ENCODE data around the gene LETMD1. TPM values are rescaled to one million over a fixed set of nuclear protein-coding genes. Genes with fewer than 3 reads are reported as not detected.

The LETMD1 gene
- total and polyA plus RNA-seq, 8 donors: 33.6 to 527 (median 79.7) TPM

DNA sequence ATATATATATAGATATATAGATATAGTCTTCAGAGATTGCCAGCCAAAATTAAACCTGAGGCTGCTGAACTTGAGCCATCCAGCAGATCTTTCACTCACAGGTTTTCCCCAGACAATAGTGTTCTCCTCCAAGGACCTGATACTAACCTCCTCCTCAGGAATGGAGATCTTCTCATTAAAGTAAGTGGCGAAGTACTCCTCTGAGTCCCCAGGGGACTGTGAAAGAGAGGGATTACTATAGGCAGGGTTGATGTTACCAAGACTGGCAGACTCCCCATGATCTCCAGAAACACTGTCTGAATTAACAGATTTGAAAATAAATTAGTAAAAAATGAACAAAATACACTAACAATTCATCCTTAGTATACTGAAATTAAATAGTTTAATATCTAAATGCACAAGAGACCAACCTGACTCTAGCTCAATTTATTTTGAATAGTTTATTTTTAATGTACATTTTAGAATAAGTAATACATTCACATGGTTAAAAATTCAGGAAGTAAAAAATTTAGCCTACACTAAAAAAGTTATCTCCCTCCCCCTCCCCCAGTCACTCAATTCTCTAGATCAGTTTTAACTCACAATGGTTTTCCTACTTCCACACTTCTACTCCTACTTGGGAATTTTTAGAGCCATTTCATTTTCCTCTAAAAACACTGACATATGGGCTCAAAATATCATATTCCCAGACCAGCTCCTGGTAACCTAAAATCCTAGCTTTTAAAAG, 39.6 kb upstream of the LETMD1 start:
- Histone ChIP-seq H3K4me1 (peaks cover 14 to 44% (median 25%) of the 10 kb centered on the region in 4 donors), H3K27me3 (no peaks in the 10 kb centered on the region), H3K9me3 (no peaks in the 10 kb centered on the region), H3K27ac (peak overlapping the region in 3 of 5 donors; percentile 7 to 67 (median 55)), H3K4me3 (no peak overlapping the region), H3K36me3 (peaks cover 13 to 49% (median 46%) of the 10 kb centered on the region in 4 donors)
- intact Hi-C loops (cut with DNase I; ENCODE audit: low total_unique reads): no loop called here
- DNase-seq: no peak
- 90 to 100% (median 94%) methylated on average over 1 of the region's 1 CpG for WGBS, 5 donors
- TF ChIP-seq EP300 (IDR thresholded peaks at IDR 0.05) (no peak), POLR2A (IDR thresholded peaks at IDR 0.05) (no peak), POLR2AphosphoS5 (IDR thresholded peaks at IDR 0.05) (no peak)
- TF ChIP-seq, protein P1, sequence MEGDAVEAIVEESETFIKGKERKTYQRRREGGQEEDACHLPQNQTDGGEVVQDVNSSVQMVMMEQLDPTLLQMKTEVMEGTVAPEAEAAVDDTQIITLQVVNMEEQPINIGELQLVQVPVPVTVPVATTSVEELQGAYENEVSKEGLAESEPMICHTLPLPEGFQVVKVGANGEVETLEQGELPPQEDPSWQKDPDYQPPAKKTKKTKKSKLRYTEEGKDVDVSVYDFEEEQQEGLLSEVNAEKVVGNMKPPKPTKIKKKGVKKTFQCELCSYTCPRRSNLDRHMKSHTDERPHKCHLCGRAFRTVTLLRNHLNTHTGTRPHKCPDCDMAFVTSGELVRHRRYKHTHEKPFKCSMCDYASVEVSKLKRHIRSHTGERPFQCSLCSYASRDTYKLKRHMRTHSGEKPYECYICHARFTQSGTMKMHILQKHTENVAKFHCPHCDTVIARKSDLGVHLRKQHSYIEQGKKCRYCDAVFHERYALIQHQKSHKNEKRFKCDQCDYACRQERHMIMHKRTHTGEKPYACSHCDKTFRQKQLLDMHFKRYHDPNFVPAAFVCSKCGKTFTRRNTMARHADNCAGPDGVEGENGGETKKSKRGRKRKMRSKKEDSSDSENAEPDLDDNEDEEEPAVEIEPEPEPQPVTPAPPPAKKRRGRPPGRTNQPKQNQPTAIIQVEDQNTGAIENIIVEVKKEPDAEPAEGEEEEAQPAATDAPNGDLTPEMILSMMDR (IDR thresholded peaks at IDR 0.05): no peak

DNA sequence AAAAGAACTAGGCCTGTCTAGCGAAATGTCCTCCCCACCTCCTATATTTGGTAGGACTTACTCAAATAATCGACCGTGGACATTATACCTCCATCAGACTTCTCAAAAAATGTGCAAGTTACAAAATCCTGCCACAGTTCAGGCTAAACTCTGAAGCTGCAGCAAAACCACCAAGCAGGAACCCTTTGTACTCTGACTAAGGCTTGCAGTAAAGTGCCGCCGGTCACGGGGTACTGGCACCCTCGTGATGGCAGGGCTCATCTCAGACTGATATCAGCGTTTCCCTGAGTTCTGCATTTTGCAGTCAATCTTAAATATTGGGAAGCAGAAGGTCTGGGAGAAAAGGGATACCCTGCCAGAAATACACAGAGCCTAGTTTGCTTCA, 39.1 kb upstream of the LETMD1 start:
- Histone ChIP-seq H3K27me3 (no peaks in the 10 kb centered on the region), H3K27ac (peak overlapping the region in 3 of 5 donors; percentile 7 to 67 (median 55)), H3K4me1 (peaks cover 14 to 50% (median 28%) of the 10 kb centered on the region in 4 donors), H3K4me3 (no peak overlapping the region), H3K9me3 (no peaks in the 10 kb centered on the region), H3K36me3 (peaks cover 13 to 44% (median 41%) of the 10 kb centered on the region in 4 donors)
- TF ChIP-seq POLR2AphosphoS5 (IDR thresholded peaks at IDR 0.05): peak in 1 of 3 donors; percentile 24
- no peak for TF ChIP-seq POLR2A (IDR thresholded peaks at IDR 0.05)
- peak; percentile 42 to 57 for DNase-seq
- intact Hi-C loops (cut with DNase I; ENCODE audit: low total_unique reads): no loop called here
- WGBS, 5 donors: 52 to 60% (median 57%) methylated on average over 8 of the region's 8 CpGs

DNA sequence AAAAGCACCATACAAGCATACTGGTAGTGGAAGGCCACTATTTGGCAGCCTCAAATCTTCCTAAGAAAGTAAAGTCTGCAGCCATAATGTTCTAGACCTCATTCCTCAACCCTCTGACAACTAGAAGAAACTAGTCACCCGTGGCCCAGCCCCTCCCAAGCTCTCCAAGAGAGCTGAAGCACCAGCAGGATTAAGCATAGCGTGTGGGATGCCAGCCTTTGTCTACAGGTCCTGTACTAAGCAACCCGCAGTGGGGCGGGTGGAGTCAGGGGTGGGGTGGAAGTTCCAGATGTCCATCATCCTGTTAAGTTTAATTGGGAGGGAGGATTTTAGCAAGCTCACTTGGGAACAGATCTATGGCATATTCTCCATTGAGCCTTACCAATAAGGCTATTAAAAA, 36.2 kb upstream of the LETMD1 start:
- WGBS, 5 donors: 33 to 79% (median 72%) methylated on average over 1 to 4 of the region's 4 CpGs
- H3K27ac ChIP-seq: no peak overlapping the region
- peaks cover 9 to 59% (median 29%) of the 10 kb centered on the region in 4 donors for H3K4me1 ChIP-seq
- TF ChIP-seq, protein P1 (IDR thresholded peaks at IDR 0.05): no peak
- TF ChIP-seq EP300 (IDR thresholded peaks at IDR 0.05) (no peak), POLR2A (IDR thresholded peaks at IDR 0.05) (no peak), POLR2AphosphoS5 (IDR thresholded peaks at IDR 0.05) (no peak)
- DNase-seq: no peak
- no peak overlapping the region for H3K4me3 ChIP-seq
- H3K27me3 ChIP-seq: no peaks in the 10 kb centered on the region
- intact Hi-C loops (cut with DNase I; ENCODE audit: low total_unique reads): no loop called here
- H3K36me3 ChIP-seq: peaks cover 4 to 16% (median 15%) of the 10 kb centered on the region in 4 donors
- H3K9me3 ChIP-seq: no peaks in the 10 kb centered on the region

DNA sequence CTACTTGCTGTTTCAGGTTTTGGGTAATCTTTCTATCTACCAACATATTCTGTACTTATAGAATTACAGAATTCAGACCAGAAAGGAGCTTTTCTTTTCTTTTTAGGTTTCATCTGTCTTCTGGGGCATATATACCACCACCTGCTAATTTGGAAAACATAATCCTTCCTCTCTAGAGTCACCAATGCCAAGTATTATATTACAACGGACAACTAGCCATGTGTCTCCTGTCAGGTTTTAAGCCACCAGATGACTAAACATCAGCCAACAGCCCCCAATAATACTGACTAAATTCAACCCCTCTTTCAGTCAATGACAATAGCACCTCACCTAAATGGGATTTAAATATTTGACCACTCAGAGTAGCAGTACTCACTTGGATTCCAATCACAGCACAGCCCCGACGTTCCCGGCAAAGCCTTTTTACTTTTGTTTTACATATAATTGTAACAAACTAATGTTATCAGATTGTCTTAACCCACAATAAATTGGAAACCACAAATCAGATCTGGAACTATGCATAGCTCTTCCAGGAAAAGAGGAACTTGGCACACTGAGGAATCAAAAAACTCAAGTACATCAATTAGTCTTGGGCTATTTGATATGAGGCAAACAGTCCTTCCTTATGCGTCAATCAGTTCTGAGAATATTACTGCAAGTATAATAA, 35.4 kb upstream of the LETMD1 start:
- H3K4me1 ChIP-seq: peaks cover 9 to 66% (median 32%) of the 10 kb centered on the region in 4 donors
- WGBS, 5 donors: 37 to 65% (median 58%) methylated on average over 5 of the region's 5 CpGs
- TF ChIP-seq, protein P1 (IDR thresholded peaks at IDR 0.05): no peak
- TF ChIP-seq POLR2AphosphoS5 (IDR thresholded peaks at IDR 0.05): peak in 1 of 3 donors; percentile 15
- no peaks in the 10 kb centered on the region for H3K27me3 ChIP-seq
- peaks cover 3 to 8% (median 8%) of the 10 kb centered on the region in 4 donors for H3K36me3 ChIP-seq
- peak overlapping the region in 2 of 5 donors; percentile 42 to 65 for H3K27ac ChIP-seq
- H3K9me3 ChIP-seq: no peaks in the 10 kb centered on the region
- intact Hi-C loops (cut with DNase I; ENCODE audit: low total_unique reads): no loop called here
- DNase-seq: no peak
- H3K4me3 ChIP-seq: no peak overlapping the region

Measured in stomach (tissue), 9 donors.